ENCODE measurements around the gene RTCB.
A peak's percentile ranks its signal among the peaks of the same experiment; 100 is the strongest.

Gene RTCB

DNA sequence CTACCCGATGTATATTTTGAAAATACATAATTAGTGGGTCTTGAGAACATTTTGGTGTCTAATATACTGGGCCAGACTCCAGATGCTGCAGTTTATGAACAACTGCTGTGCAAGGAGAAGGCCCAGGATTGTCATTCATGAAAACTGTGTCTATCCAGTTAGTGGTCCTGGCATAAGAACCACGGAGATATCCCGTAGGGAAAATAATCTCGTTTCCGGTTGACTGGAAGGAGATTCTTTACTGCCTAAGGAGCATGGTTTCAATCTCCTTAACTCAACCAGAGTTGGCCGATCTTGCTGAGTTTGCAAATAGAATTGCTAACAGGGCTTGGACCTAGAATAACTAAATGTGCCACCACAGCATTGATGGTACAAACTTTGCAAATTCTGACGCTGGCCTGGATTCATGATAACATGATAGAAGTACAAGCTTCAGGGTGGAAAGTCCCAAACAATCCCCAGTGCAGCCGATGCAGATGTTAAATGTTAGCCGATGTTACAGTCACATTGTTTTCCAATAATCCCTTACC is 4.6 kb upstream of the RTCB start:
- H3K9ac ChIP-seq (ENCODE audit: low read length), result no peak overlapping the region

DNA sequence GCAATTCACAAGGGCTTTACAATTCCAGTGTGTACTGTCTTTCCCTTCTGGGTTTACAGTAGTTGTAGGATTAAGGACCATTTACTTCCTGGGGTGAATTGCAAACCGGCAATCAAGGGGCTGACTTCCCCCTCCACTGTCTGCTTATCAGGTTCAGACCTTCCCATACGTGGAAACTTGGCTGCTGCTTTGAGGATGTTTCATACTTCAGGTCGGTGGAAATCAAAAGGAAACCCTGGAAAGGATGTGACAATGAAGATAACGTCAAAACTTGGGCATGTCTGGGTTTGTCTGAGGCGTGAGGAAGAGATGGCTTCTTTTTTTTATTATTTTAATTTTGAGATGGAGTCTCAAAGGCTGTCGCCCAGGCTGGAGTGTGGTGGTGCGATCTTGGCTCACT is 2.1 kb upstream of the RTCB start:
- H3K27ac ChIP-seq (ENCODE audit: low read depth, low read length), result no peak overlapping the region

More for the DNA sequence above, 4.6 kb upstream of the RTCB start:
- H3K9me3 ChIP-seq (ENCODE audit: control insufficient read depth, insufficient read depth, low read depth, low read length), result no peaks in the 10 kb centered on the region
- H3K27me3 ChIP-seq (ENCODE audit: control insufficient read depth, insufficient read depth, low read length), result peaks cover 27% of the 10 kb centered on the region
- H3K4me1 ChIP-seq (ENCODE audit: control insufficient read depth, insufficient read depth, low read length), result no peaks in the 10 kb centered on the region
- H3K27ac ChIP-seq (ENCODE audit: low read depth, low read length), result no peak overlapping the region
- H3K4me3 ChIP-seq (ENCODE audit: low read depth, low read length), result no peak overlapping the region
- H3K36me3 ChIP-seq (ENCODE audit: control insufficient read depth, insufficient read depth, low read length), result no peaks in the 10 kb centered on the region

DNA sequence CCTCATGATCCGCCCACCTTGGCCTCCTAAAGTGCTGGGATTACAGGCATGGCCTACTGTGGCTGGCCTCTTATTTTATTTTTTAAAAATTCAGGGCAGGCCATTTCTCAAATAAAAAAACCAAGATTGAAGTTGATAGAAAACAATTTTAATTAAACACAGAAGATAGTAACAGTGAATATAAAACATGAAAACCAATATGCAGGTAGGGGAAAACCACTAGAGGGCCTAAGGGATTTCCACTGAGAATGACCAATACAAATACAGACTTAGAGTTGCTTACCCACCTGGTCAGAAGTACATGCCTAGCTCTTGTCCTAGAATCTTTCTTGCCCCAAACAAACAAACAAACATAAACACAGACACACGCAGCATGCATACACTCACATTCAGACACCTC is 1.7 kb upstream of the RTCB start:
- Histone ChIP-seq H3K9me3 (ENCODE audit: control insufficient read depth, insufficient read depth, low read depth, low read length) (no peaks in the 10 kb centered on the region), H3K4me3 (ENCODE audit: low read depth, low read length) (no peak overlapping the region)

More for the DNA sequence above, 2.1 kb upstream of the RTCB start:
- Histone ChIP-seq H3K4me3 (ENCODE audit: low read depth, low read length) (no peak overlapping the region), H3K27me3 (ENCODE audit: control insufficient read depth, insufficient read depth, low read length) (peaks cover 15% of the 10 kb centered on the region; the same call in 1 of the 2 replicates), H3K9ac (ENCODE audit: low read length) (no peak overlapping the region), H3K36me3 (ENCODE audit: control insufficient read depth, insufficient read depth, low read length) (peaks cover 6% of the 10 kb centered on the region), H3K9me3 (ENCODE audit: control insufficient read depth, insufficient read depth, low read depth, low read length) (no peaks in the 10 kb centered on the region), H3K4me1 (ENCODE audit: control insufficient read depth, insufficient read depth, low read length) (peaks cover 7% of the 10 kb centered on the region; the same call in 1 of the 2 replicates)

DNA sequence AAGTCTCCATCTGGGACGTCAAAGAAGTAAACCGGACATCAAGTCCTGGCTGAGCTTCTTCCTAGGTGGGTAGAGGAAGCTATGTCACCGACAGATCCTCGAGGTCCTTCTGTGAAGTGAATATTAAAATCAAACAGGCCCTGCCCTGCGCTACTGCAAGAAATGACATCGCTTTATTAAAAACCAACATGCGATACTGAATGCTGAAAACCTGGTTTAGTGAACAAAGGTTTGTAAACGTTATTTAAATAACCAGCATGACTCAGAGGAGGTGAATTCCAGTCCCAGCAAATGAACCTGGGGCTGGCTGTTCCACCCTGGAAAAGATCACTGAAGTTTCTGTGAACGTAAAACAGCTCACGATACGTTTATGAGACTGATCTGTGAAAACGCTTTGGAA is 645 bp downstream of the RTCB start:
- Histone ChIP-seq H3K9ac (ENCODE audit: low read length) (peak overlapping the region; percentile 89), H3K36me3 (ENCODE audit: control insufficient read depth, insufficient read depth, low read length) (peaks cover 31% of the 10 kb centered on the region), H3K4me3 (ENCODE audit: low read depth, low read length) (peak overlapping the region; percentile 86), H3K9me3 (ENCODE audit: control insufficient read depth, insufficient read depth, low read depth, low read length) (no peaks in the 10 kb centered on the region), H3K27ac (ENCODE audit: low read depth, low read length) (peak overlapping the region; percentile 76; the same call in 1 of the 2 replicates), H3K27me3 (ENCODE audit: control insufficient read depth, insufficient read depth, low read length) (no peaks in the 10 kb centered on the region), H3K4me1 (ENCODE audit: control insufficient read depth, insufficient read depth, low read length) (peaks cover 7% of the 10 kb centered on the region; the same call in 1 of the 2 replicates)

More for the DNA sequence above, 1.7 kb upstream of the RTCB start:
- Histone ChIP-seq H3K27me3 (ENCODE audit: control insufficient read depth, insufficient read depth, low read length) (peaks cover 14% of the 10 kb centered on the region; the same call in 1 of the 2 replicates), H3K27ac (ENCODE audit: low read depth, low read length) (no peak overlapping the region), H3K9ac (ENCODE audit: low read length) (no peak overlapping the region), H3K36me3 (ENCODE audit: control insufficient read depth, insufficient read depth, low read length) (peaks cover 8% of the 10 kb centered on the region), H3K4me1 (ENCODE audit: control insufficient read depth, insufficient read depth, low read length) (peaks cover 7% of the 10 kb centered on the region; the same call in 1 of the 2 replicates)

DNA sequence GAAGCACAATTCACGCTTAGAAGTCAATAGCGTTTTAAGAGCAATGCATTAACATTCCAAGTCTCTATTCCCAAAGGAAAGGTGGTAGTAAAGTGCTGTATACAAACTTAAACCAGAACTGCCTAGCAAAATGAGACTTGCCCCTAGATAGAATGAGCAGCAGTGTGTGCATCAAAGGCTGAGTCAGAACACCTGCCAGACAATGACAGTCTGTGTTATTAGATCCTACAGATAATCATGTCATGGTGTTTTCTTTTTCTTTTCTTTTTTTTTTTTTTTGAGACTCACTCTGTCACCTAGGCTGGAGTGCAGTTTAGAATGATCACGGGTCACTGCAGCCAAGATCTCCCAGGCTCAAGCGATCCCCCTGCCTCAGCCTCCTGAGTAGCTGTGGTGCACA is 1.6 kb downstream of the RTCB start:
- Histone ChIP-seq H3K4me1 (ENCODE audit: control insufficient read depth, insufficient read depth, low read length) (peaks cover 7% of the 10 kb centered on the region; the same call in 1 of the 2 replicates), H3K9ac (ENCODE audit: low read length) (no peak overlapping the region), H3K36me3 (ENCODE audit: control insufficient read depth, insufficient read depth, low read length) (peaks cover 40% of the 10 kb centered on the region), H3K4me3 (ENCODE audit: low read depth, low read length) (peak overlapping the region; percentile 86), H3K9me3 (ENCODE audit: control insufficient read depth, insufficient read depth, low read depth, low read length) (no peaks in the 10 kb centered on the region), H3K27me3 (ENCODE audit: control insufficient read depth, insufficient read depth, low read length) (no peaks in the 10 kb centered on the region), H3K27ac (ENCODE audit: low read depth, low read length) (no peak overlapping the region)

DNA sequence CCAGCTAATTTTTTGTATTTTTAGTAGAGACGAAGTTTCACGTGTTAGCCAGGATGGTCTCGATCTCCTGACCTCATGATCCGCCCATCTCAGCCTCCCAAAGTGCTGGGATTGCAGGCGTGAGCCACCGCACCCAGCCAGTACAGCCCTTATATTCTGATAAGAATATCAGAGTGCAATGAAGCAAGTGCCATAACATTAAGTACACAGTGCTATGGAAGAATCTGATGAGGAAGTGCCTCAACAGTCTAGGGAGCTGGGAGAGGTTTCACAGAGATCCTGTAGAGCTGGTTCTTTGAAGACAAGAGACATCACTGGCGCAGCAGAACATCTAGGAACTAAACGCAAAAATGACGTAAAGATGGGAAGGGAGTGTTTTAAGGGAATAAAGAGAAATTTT is 2.1 kb downstream of the RTCB start:
- Histone ChIP-seq H3K4me3 (ENCODE audit: low read depth, low read length) (no peak overlapping the region), H3K4me1 (ENCODE audit: control insufficient read depth, insufficient read depth, low read length) (peaks cover 7% of the 10 kb centered on the region; the same call in 1 of the 2 replicates), H3K9ac (ENCODE audit: low read length) (no peak overlapping the region), H3K36me3 (ENCODE audit: control insufficient read depth, insufficient read depth, low read length) (peaks cover 45% of the 10 kb centered on the region), H3K27me3 (ENCODE audit: control insufficient read depth, insufficient read depth, low read length) (no peaks in the 10 kb centered on the region), H3K27ac (ENCODE audit: low read depth, low read length) (no peak overlapping the region), H3K9me3 (ENCODE audit: control insufficient read depth, insufficient read depth, low read depth, low read length) (no peaks in the 10 kb centered on the region)

DNA sequence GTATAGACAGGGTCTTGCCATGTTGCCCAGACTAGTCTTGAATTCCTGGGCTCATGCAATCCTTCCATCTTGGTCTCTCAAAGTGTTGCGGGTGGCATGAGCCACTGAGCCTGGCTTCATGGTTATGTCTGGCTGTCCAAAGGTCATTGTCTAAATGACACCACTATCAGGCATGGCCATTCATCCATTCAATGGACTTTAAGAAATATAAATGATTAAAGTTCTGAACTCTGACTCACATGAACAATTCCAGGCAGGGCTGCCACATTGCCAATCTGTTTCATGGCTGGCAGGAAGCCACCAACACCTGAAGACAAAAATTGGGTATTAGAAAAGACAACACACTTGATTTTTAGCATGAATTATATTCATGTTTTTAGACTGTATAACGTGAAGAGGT is 4.1 kb downstream of the RTCB start:
- no peak overlapping the region for H3K27ac ChIP-seq (ENCODE audit: low read depth, low read length)
- H3K9ac ChIP-seq (ENCODE audit: low read length), result no peak overlapping the region
- H3K4me1 ChIP-seq (ENCODE audit: control insufficient read depth, insufficient read depth, low read length), result peaks cover 7% of the 10 kb centered on the region; the same call in 1 of the 2 replicates
- no peak overlapping the region for H3K4me3 ChIP-seq (ENCODE audit: low read depth, low read length)
- no peaks in the 10 kb centered on the region for H3K9me3 ChIP-seq (ENCODE audit: control insufficient read depth, insufficient read depth, low read depth, low read length)
- no peaks in the 10 kb centered on the region for H3K27me3 ChIP-seq (ENCODE audit: control insufficient read depth, insufficient read depth, low read length)
- H3K36me3 ChIP-seq (ENCODE audit: control insufficient read depth, insufficient read depth, low read length), result peaks cover 63% of the 10 kb centered on the region

DNA sequence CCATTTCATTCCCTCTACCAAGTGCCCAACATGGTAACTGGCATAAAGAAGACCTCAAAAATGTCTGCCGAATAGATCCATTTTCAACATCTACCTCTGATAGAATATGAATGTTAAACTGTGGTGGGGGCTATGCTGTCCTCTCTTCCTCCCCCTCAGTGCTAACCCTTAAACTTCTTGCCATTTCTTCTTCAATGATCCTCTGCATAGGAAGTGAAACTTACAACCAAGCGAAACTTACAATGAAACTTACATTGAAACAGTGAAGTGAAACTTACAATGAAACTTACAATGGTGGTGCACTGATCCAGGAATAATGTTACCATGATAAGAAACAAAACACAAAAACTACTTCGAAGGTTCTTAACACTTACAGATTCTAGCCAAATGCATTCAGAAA is 4.7 kb downstream of the RTCB start:
- no peak overlapping the region for H3K27ac ChIP-seq (ENCODE audit: low read depth, low read length)
- H3K4me1 ChIP-seq (ENCODE audit: control insufficient read depth, insufficient read depth, low read length), result peaks cover 7% of the 10 kb centered on the region; the same call in 1 of the 2 replicates
- H3K36me3 ChIP-seq (ENCODE audit: control insufficient read depth, insufficient read depth, low read length), result peaks cover 67% of the 10 kb centered on the region
- H3K9me3 ChIP-seq (ENCODE audit: control insufficient read depth, insufficient read depth, low read depth, low read length), result no peaks in the 10 kb centered on the region
- no peaks in the 10 kb centered on the region for H3K27me3 ChIP-seq (ENCODE audit: control insufficient read depth, insufficient read depth, low read length)
- H3K4me3 ChIP-seq (ENCODE audit: low read depth, low read length), result no peak overlapping the region
- no peak overlapping the region for H3K9ac ChIP-seq (ENCODE audit: low read length)

DNA sequence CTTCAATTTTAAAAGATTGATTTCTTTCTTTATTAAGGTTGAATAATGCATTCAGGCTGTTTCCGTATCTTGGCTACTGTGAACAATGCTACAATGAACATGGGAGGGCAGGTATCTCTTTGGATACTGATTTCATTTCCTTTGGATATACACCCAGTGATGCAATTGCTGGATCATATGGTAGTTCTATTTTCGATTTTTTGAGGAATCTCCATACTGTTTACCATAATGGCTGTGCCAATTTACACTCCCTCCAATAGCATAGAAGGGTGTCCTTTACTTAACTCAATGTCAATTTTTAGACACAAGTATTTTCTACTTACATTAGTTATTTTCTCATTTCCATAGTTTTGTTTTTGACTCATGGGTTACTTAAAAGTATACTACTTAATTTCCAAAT is 8.0 kb downstream of the RTCB start:
- no peaks in the 10 kb centered on the region for H3K4me1 ChIP-seq (ENCODE audit: control insufficient read depth, insufficient read depth, low read length)
- H3K27me3 ChIP-seq (ENCODE audit: control insufficient read depth, insufficient read depth, low read length), result no peaks in the 10 kb centered on the region
- H3K36me3 ChIP-seq (ENCODE audit: control insufficient read depth, insufficient read depth, low read length), result peaks cover 93% of the 10 kb centered on the region
- H3K27ac ChIP-seq (ENCODE audit: low read depth, low read length), result no peak overlapping the region
- H3K9ac ChIP-seq (ENCODE audit: low read length), result no peak overlapping the region
- H3K4me3 ChIP-seq (ENCODE audit: low read depth, low read length), result no peak overlapping the region
- no peaks in the 10 kb centered on the region for H3K9me3 ChIP-seq (ENCODE audit: control insufficient read depth, insufficient read depth, low read depth, low read length)

DNA sequence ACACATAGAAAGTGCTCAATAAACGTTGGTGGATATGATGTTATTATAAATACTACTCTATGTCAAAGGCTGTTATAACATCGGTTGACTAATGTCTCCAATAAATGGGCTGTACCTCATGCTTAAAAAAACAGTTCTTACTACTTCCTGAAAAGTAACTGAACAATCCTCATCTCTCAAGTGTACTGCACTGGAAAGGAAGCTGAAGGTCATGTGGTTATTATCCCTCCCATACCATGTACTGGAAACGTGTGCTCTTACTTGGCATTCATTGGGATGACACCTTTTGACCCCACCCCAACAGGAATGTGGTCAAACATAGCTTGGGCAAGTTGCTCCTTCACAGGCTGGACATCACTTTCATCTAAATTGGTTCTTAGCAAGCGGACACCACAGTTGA is 10.6 kb downstream of the RTCB start:
- Histone ChIP-seq H3K4me1 (ENCODE audit: control insufficient read depth, insufficient read depth, low read length) (no peaks in the 10 kb centered on the region), H3K9ac (ENCODE audit: low read length) (no peak overlapping the region), H3K36me3 (ENCODE audit: control insufficient read depth, insufficient read depth, low read length) (peaks cover 94% of the 10 kb centered on the region), H3K27ac (ENCODE audit: low read depth, low read length) (no peak overlapping the region), H3K9me3 (ENCODE audit: control insufficient read depth, insufficient read depth, low read depth, low read length) (no peaks in the 10 kb centered on the region), H3K4me3 (ENCODE audit: low read depth, low read length) (no peak overlapping the region), H3K27me3 (ENCODE audit: control insufficient read depth, insufficient read depth, low read length) (no peaks in the 10 kb centered on the region)

DNA sequence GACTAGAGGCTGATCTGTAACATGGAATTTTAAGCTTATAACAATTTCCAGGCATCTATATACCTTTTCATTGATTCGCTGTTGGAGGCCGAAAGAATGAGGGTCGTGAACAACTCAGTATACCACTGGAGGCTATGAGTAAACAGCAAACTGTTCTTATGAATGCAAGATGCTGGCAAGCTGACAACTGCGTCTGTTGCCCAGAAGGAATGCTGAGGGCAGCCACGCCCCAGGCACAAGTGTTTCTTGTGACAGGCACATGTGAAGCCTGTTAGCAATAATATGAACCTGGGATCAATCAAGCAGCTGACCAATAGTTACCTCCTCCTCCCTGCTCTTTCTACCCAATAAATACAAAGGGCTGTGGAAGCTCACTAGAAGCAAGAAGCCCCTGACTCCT is 15.3 kb downstream of the RTCB start:
- Histone ChIP-seq H3K36me3 (ENCODE audit: control insufficient read depth, insufficient read depth, low read length) (peaks cover 98% of the 10 kb centered on the region), H3K4me3 (ENCODE audit: low read depth, low read length) (no peak overlapping the region), H3K9ac (ENCODE audit: low read length) (no peak overlapping the region), H3K27me3 (ENCODE audit: control insufficient read depth, insufficient read depth, low read length) (no peaks in the 10 kb centered on the region), H3K9me3 (ENCODE audit: control insufficient read depth, insufficient read depth, low read depth, low read length) (no peaks in the 10 kb centered on the region), H3K4me1 (ENCODE audit: control insufficient read depth, insufficient read depth, low read length) (no peaks in the 10 kb centered on the region), H3K27ac (ENCODE audit: low read depth, low read length) (no peak overlapping the region)
